ENCODE measurements around the gene SHC2.

SHC2 gene

GRCh38 chr19:497869-498510, 37.2 kb upstream of the SHC2 start:
- peak overlapping the region in 1 of 2 donors; percentile 44 for H3K4me3 ChIP-seq (ENCODE audit: low read length in 2 of 2)
- H3K27ac ChIP-seq (ENCODE audit: low read length): no peak overlapping the region
- H3K9me3 ChIP-seq (ENCODE audit: control insufficient read depth in 2 of 2, low read length in 2 of 2): no peaks in the 10 kb centered on the region
- H3K27me3 ChIP-seq (ENCODE audit: control insufficient read depth in 1 of 2, insufficient read depth in 2 of 2, low read length in 2 of 2): peaks cover 19 to 25% of the 10 kb centered on the region in 2 donors
- H3K36me3 ChIP-seq (ENCODE audit: control insufficient read depth in 2 of 2, insufficient read depth in 2 of 2, low read length in 2 of 2): no peaks in the 10 kb centered on the region
- peaks cover 8% of the 10 kb centered on the region for H3K4me1 ChIP-seq (ENCODE audit: control insufficient read depth, insufficient read depth, low read length)
- no peak overlapping the region for H3K9ac ChIP-seq (ENCODE audit: low read length in 2 of 2)

- H3K9me3 ChIP-seq (ENCODE audit: control insufficient read depth in 2 of 2, low read length in 2 of 2): no peaks in the 10 kb centered on the region
- no peak overlapping the region for H3K27ac ChIP-seq (ENCODE audit: low read length)
- peaks cover 19 to 25% of the 10 kb centered on the region in 2 donors for H3K27me3 ChIP-seq (ENCODE audit: control insufficient read depth in 1 of 2, insufficient read depth in 2 of 2, low read length in 2 of 2)
- H3K4me1 ChIP-seq (ENCODE audit: control insufficient read depth, insufficient read depth, low read length): peaks cover 8% of the 10 kb centered on the region
- no peak overlapping the region for H3K9ac ChIP-seq (ENCODE audit: low read length in 2 of 2)
- no peak overlapping the region for H3K4me3 ChIP-seq (ENCODE audit: low read length in 2 of 2)
- no peaks in the 10 kb centered on the region for H3K36me3 ChIP-seq (ENCODE audit: control insufficient read depth in 2 of 2, insufficient read depth in 2 of 2, low read length in 2 of 2)
Measured at GRCh38 chr19:497491-497868, 36.6 kb upstream of the SHC2 start.

- Histone ChIP-seq H3K36me3 (ENCODE audit: control insufficient read depth in 2 of 2, insufficient read depth in 2 of 2, low read length in 2 of 2) (no peaks in the 10 kb centered on the region), H3K9me3 (ENCODE audit: control insufficient read depth in 2 of 2, low read length in 2 of 2) (no peaks in the 10 kb centered on the region), H3K4me1 (ENCODE audit: control insufficient read depth, insufficient read depth, low read length) (peaks cover 8% of the 10 kb centered on the region), H3K4me3 (ENCODE audit: low read length in 2 of 2) (no peak overlapping the region), H3K27me3 (ENCODE audit: control insufficient read depth in 1 of 2, insufficient read depth in 2 of 2, low read length in 2 of 2) (peaks cover 19 to 25% of the 10 kb centered on the region in 2 donors), H3K9ac (ENCODE audit: low read length in 2 of 2) (no peak overlapping the region), H3K27ac (ENCODE audit: low read length) (no peak overlapping the region)
Measured at GRCh38 chr19:496986-497385, 36.2 kb upstream of the SHC2 start.

- Histone ChIP-seq H3K9me3 (ENCODE audit: control insufficient read depth in 2 of 2, low read length in 2 of 2) (no peaks in the 10 kb centered on the region), H3K4me1 (ENCODE audit: control insufficient read depth, insufficient read depth, low read length) (peaks cover 8% of the 10 kb centered on the region), H3K27ac (ENCODE audit: low read length) (no peak within 1 kb of the TSS), H3K4me3 (ENCODE audit: low read length in 2 of 2) (no peak within 1 kb of the TSS), H3K9ac (ENCODE audit: low read length in 2 of 2) (no peak within 1 kb of the TSS), H3K36me3 (ENCODE audit: control insufficient read depth in 2 of 2, insufficient read depth in 2 of 2, low read length in 2 of 2) (no peaks in the 10 kb centered on the region), H3K27me3 (ENCODE audit: control insufficient read depth in 1 of 2, insufficient read depth in 2 of 2, low read length in 2 of 2) (peaks cover 19 to 25% of the 10 kb centered on the region in 2 donors)
Measured at GRCh38 chr19:496112-496665, 35.4 kb upstream of the SHC2 start, which contains the start of gene MADCAM1. Gene MADCAM1 (plus strand): TSS chr19:496486. CDS start chr19:496500, 14 bp downstream.

GRCh38 chr19:495402-496111, 34.7 kb upstream of the SHC2 start:
- Histone ChIP-seq H3K4me1 (ENCODE audit: control insufficient read depth, insufficient read depth, low read length) (peaks cover 8% of the 10 kb centered on the region), H3K9me3 (ENCODE audit: control insufficient read depth in 2 of 2, low read length in 2 of 2) (no peaks in the 10 kb centered on the region), H3K9ac (ENCODE audit: low read length in 2 of 2) (no peak overlapping the region), H3K27ac (ENCODE audit: low read length) (no peak overlapping the region), H3K4me3 (ENCODE audit: low read length in 2 of 2) (no peak overlapping the region), H3K27me3 (ENCODE audit: control insufficient read depth in 1 of 2, insufficient read depth in 2 of 2, low read length in 2 of 2) (peaks cover 19 to 25% of the 10 kb centered on the region in 2 donors), H3K36me3 (ENCODE audit: control insufficient read depth in 2 of 2, insufficient read depth in 2 of 2, low read length in 2 of 2) (no peaks in the 10 kb centered on the region)

GRCh38 chr19:495081-495401, 34.2 kb upstream of the SHC2 start:
- Histone ChIP-seq H3K9ac (ENCODE audit: low read length in 2 of 2) (no peak overlapping the region), H3K4me3 (ENCODE audit: low read length in 2 of 2) (no peak overlapping the region), H3K36me3 (ENCODE audit: control insufficient read depth in 2 of 2, insufficient read depth in 2 of 2, low read length in 2 of 2) (no peaks in the 10 kb centered on the region), H3K9me3 (ENCODE audit: control insufficient read depth in 2 of 2, low read length in 2 of 2) (no peaks in the 10 kb centered on the region), H3K27ac (ENCODE audit: low read length) (no peak overlapping the region), H3K4me1 (ENCODE audit: control insufficient read depth, insufficient read depth, low read length) (peaks cover 8% of the 10 kb centered on the region), H3K27me3 (ENCODE audit: control insufficient read depth in 1 of 2, insufficient read depth in 2 of 2, low read length in 2 of 2) (peaks cover 19 to 25% of the 10 kb centered on the region in 2 donors)

GRCh38 chr19:494171-495080, 33.6 kb upstream of the SHC2 start:
- Histone ChIP-seq H3K9ac (ENCODE audit: low read length in 2 of 2) (no peak overlapping the region), H3K27ac (ENCODE audit: low read length) (no peak overlapping the region), H3K27me3 (ENCODE audit: control insufficient read depth in 1 of 2, insufficient read depth in 2 of 2, low read length in 2 of 2) (peaks cover 19 to 25% of the 10 kb centered on the region in 2 donors)

GRCh38 chr19:493391-494170, 32.7 kb upstream of the SHC2 start:
- peaks cover 17% of the 10 kb centered on the region for H3K4me1 ChIP-seq (ENCODE audit: control insufficient read depth, insufficient read depth, low read length)
- no peaks in the 10 kb centered on the region for H3K9me3 ChIP-seq (ENCODE audit: control insufficient read depth in 2 of 2, low read length in 2 of 2)
- no peak overlapping the region for H3K27ac ChIP-seq (ENCODE audit: low read length)
- peaks cover 14 to 20% of the 10 kb centered on the region in 2 donors for H3K27me3 ChIP-seq (ENCODE audit: control insufficient read depth in 1 of 2, insufficient read depth in 2 of 2, low read length in 2 of 2)
- no peak overlapping the region for H3K9ac ChIP-seq (ENCODE audit: low read length in 2 of 2)
- no peak overlapping the region for H3K4me3 ChIP-seq (ENCODE audit: low read length in 2 of 2)
- no peaks in the 10 kb centered on the region for H3K36me3 ChIP-seq (ENCODE audit: control insufficient read depth in 2 of 2, insufficient read depth in 2 of 2, low read length in 2 of 2)

More at GRCh38 chr19:494171-495080, 33.6 kb upstream of the SHC2 start:
- Histone ChIP-seq H3K36me3 (ENCODE audit: control insufficient read depth in 2 of 2, insufficient read depth in 2 of 2, low read length in 2 of 2) (no peaks in the 10 kb centered on the region), H3K4me1 (ENCODE audit: control insufficient read depth, insufficient read depth, low read length) (peaks cover 14% of the 10 kb centered on the region), H3K9me3 (ENCODE audit: control insufficient read depth in 2 of 2, low read length in 2 of 2) (no peaks in the 10 kb centered on the region), H3K4me3 (ENCODE audit: low read length in 2 of 2) (no peak overlapping the region)

- Histone ChIP-seq H3K27me3 (ENCODE audit: control insufficient read depth in 1 of 2, insufficient read depth in 2 of 2, low read length in 2 of 2) (peaks cover 7 to 11% of the 10 kb centered on the region in 2 donors), H3K4me1 (ENCODE audit: control insufficient read depth, insufficient read depth, low read length) (peaks cover 12% of the 10 kb centered on the region), H3K9me3 (ENCODE audit: control insufficient read depth in 2 of 2, low read length in 2 of 2) (no peaks in the 10 kb centered on the region), H3K4me3 (ENCODE audit: low read length in 2 of 2) (no peak overlapping the region), H3K9ac (ENCODE audit: low read length in 2 of 2) (no peak overlapping the region), H3K36me3 (ENCODE audit: control insufficient read depth in 2 of 2, insufficient read depth in 2 of 2, low read length in 2 of 2) (no peaks in the 10 kb centered on the region), H3K27ac (ENCODE audit: low read length) (no peak overlapping the region)
Measured at GRCh38 chr19:492091-492531, 31.3 kb upstream of the SHC2 start.

All from stomach smooth muscle (tissue), 2 donors.